Subcutaneous adipose tissue (tissue), 4 donors: ENCODE results near the gene TRIM68. TPM values are rescaled to one million over a fixed set of nuclear protein-coding genes. Genes with fewer than 3 reads are reported as not detected.

ENCODE experiments used
- CTCF ChIP-seq: fragments of 450-650 bp; IDR thresholded peaks from one replicate; pipeline ENCODE4 v1.5.1; 2016; ENCODE audit warnings: low read depth, mild to moderate bottlenecking, control low read depth, antibody characterized with exemption, moderate library complexity
- total RNA-seq, 4 donors: library from RNA; depleted of rRNA; stranded (reverse); fragments of >200 nt; gene quantifications; one replicate each; pipeline ENCODE4 v1.1.0, GENCODE V29; 2016

TRIM68 gene
- total RNA-seq, 4 donors from 2014 or later: 5.4 to 19.0 (median 10.3) TPM

GRCh38 chr11:4619514-4619913 is 11.5 kb upstream of the TRIM68 start:
- TF ChIP-seq CTCF: no peak

DNA sequence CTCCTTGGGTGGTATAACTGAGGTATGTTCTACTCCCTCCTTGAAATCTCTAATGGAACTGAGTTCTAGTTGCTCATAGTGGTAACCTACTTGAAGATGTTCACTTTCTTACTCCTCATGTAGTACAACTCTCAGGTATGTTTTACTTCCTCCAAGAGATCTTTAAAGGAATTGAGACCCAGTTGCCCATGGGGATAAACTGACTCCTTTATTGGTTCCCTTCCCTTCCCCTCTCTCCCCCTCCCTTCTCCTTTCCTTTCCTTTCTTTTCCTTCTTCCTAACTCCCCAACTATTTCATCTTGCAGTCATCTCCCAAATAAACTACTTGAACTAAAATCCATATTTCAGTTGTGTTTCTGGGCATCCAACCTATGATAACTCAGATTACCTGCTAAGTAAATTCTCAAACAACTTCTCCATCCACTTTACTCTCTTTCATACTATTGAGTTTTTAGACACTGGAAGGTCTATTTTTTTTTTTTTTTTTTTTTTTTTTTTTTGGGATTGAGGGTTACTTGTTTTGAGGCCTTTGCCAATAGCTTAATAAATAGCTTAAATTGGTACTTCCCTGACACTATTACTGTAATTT is 7.9 kb upstream of the TRIM68 start:
- no peak for TF ChIP-seq CTCF

DNA sequence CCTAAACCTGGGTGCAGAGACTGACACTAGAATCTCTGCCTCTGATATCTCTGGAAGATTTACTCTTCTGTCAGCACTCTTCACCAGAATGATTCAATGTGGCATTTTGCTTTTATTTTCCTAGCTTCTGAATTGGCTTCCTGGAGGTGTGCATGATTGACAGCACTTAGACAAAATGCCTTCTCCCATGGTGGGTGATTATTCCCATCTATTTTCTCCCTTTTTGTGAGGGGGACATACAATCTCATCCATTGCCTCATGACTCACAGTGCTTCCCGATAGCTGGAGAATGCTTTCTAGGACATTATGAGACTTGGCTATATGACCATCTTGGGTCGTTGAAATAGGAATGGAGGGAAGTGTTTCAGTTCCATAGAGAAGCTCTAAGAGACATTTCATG is 4.0 kb upstream of the TRIM68 start:
- TF ChIP-seq CTCF: no peak

- TF ChIP-seq CTCF: no peak
Observed at GRCh38 chr11:4610258-4610935, 2.4 kb upstream of the TRIM68 start.

GRCh38 chr11:4607096-4607495 is 935 bp downstream of the TRIM68 start:
- no peak for TF ChIP-seq CTCF

GRCh38 chr11:4606231-4607015 is 1.6 kb downstream of the TRIM68 start:
- TF ChIP-seq CTCF: no peak

DNA sequence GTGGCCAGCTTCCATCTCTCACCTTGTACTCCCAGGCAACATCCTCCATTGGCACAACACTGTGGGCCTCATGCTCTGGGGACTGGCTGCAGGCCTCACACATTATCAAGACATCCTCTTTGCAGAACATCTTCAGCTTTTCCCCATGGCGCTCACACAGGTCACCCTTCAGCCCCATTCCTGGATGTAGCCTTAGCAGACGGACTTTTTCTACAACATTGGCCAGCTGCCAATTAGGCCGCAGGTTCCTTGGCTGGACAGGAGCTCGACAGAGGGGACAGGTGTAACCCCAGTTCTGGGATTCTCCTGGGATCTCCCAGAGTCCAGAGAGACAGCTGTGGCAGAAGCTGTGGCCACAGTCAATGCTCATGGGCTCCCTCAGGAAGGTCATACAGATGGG is 3.0 kb downstream of the TRIM68 start:
- TF ChIP-seq CTCF: no peak
